G401 (cell line): ENCODE data around the gene FLACC1. TPM values are rescaled to one million over a fixed set of nuclear protein-coding genes. Genes with fewer than 3 reads are reported as not detected.
"Not testable (repeated sequence)": the region's sequence is repeated elsewhere in the genome, so short reads cannot be mapped to it uniquely, and the experiment has no call there.

ENCODE experiments used
- DNase-seq: peaks from one replicate; pipeline ENCODE4 v3.0.0-alpha.2; 2015; ENCODE audit warnings: low spot score
- in situ Hi-C: cut with HindIII; loops from 2 replicates; pipeline ENCODE4 v1.10.0; 2016; ENCODE audit warnings: low sequenced_read_pairs, mixed read lengths
- total RNA-seq: library from RNA; depleted of rRNA; stranded (reverse); fragments of >200 nt; shearing (Covaris generic); gene quantifications from 2 replicates; pipeline ENCODE4 v1.2.3, GENCODE V29; 2014

FLACC1 gene
- total RNA-seq, 1 experiment from 2014 or later: 0.24 TPM

DNA sequence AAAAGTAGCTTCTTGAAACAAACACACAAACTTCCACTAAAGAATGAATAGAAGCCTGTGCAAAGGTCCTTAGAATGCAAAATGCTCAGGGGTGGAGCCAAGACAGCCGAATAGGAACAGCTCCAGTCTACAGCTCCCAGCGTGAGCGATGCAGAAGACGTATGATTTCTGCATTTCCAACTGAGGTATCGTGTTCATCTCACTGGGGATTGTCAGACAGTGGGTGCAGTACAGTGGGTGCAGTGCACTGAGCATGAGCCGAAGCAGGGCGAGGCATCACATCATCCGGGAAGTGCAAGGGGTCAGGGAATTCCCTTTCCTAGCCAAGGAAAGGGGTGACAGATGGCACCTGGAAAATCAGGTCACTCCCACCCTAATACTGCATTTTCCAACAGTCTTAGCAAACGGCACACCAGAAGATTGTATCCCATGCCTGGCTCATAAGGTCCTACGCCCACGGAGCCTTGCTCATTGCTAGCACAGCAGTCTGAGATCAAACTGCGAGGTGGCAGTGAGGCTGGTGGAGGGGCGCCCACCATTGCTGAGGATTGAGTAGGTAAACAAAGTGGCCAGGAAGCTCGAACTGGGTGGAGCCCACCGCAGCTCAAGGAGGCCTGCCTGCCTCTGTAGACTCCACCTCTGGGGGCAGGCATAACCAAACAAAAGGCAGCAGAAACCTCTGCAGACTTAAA is 66.5 kb downstream of the FLACC1 start:
- in situ Hi-C loops, DNase-seq: not testable (repeated sequence)

DNA sequence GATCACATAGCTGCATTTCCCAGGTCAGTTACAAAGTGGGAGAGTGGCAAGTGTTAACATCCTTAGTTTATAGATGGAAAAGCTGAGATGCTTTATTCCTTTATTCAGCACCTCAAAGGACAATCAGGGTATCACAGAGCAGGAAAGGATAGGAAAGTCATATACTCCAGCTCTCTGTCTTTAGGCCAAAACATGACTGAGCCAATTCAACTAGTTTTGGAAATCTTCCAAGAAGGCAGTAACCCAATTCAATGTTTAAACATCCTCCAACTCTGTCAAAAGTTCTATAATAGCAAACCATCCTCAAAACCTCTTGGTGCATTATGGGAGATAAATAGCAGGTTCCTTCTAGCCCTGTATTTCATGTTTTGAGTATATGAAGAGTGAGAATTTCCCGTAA is 71.6 kb downstream of the FLACC1 start:
- in situ Hi-C loops: no loop called here
- no peak for DNase-seq

DNA sequence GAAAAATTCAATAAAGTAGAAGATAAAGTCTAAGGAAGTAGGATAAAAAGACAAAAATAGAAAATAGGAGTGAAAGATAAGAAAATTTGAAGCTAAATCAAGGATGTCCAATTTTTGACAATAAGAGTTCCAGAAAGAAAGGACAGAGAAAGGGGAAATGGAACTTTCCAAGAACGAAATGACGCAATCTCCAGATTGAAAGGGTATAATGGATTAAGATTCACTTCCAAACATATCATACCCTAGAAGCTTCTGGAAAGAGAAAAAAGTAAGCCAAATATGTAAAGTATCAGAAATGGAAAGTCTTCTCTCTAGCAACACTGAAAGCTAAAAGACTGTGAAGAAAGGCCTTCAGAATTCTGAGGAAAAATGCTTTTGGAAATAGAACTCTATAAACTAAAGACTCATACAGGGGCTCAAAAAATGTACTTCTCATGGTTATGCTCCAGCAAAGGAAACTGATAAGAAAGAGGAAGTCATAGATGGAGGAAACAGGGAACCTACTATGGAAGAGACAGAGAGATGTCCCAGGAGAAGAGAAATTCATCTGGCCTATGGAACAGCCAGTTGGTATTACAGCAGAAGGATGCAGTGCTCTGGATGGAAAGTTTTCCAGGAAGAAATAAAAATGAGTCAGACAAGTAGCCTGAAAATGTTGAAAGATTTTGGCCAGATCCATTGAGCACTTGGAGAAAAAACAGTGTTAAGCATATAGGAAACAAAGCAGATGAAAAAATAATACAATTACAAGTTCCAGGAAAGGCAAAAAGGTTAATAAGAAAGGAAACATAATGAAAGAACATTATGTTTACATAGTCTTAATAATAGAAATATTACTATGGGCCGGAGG is 76.7 kb downstream of the FLACC1 start:
- in situ Hi-C loops: no loop called here

DNA sequence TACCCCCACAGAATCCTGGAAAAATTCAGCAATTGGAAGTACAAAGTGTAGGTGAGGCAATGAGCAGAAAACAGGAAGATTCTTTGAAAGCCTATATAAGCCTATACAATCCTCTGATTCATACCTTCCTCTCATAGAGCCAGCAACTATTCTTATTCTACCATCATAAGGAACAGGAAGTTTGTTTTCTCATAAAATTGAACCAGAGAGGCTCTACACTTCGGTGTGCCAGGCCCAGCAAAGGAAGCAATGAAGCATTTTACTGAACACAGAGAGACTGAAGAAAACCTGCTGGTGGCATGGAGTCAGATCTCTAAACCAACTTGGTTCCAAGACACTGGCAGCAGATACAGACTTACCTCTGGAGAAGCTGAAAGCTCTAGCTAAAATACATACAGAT is 78.1 kb downstream of the FLACC1 start:
- no peak for DNase-seq
- in situ Hi-C loops: no loop called here

More for the DNA sequence above, 76.7 kb downstream of the FLACC1 start:
- DNase-seq: no peak

GRCh38 chr2:201276511-201276910 is 80.6 kb downstream of the FLACC1 start:
- in situ Hi-C loops: no loop called here

DNA sequence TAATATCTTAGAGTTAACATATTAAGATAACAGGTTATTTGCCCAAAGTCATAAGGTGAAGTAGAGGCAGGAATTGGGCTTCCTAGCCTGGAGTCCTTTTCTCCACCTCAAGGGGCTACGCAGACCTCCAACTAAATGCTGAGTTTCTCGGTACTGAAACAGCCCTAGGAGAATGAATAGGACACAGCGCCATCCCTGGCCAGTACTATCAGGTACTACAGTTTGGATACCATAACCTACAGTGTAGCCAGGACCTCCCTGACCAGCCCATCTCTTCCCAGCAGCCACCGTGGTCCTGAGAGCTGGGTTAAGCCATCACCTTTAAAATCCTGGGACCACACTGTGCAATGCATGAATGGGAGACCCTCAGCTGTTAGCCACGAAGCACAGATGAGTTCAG is 81.2 kb downstream of the FLACC1 start:
- in situ Hi-C loops: no loop called here
- DNase-seq: no peak

More at GRCh38 chr2:201276511-201276910, 80.6 kb downstream of the FLACC1 start:
- DNase-seq: no peak

DNA sequence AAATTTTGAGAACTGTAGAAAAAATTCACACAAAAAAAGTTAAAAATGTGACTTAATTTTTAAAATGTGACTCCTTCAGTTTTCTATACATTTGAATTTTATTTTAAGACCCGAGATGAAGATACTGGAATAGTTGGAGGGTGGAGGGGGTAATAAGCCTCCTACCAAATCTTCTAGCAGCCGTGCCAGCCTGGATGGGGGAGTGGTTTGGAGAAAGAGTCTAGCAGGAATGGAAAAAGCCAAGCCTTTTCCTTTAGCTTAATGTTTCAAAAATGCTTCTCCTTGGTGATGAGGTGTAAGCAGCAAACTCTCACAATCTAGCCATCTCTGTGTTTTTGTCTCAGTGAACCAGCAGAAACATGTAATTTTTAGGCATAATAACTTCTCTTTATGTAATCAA is 82.1 kb downstream of the FLACC1 start:
- in situ Hi-C loops: no loop called here
- no peak for DNase-seq

- in situ Hi-C loops: no loop called here
- DNase-seq: no peak
Measured at GRCh38 chr2:201273330-201273983, 83.7 kb downstream of the FLACC1 start.

DNA sequence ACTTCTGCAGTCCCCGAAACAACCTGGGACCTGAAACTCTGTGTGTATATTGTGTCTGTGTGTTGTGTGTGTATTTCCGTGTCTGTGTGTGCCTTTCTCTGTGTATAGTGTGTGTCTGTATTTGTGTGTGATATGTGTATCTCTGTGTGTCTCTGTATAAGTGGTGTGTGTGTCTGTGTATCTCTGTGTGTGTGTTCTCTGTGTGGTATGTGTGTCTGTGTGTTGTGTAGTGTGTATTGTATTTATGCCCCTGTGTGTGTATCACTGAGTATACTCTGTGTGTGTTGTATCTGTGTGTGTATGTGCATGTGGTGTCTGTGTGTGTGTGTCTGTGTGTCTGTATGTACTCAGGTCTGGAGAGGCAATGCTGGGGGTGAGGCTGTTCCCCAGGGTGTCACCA is 85.2 kb downstream of the FLACC1 start:
- in situ Hi-C loops: no loop called here
- DNase-seq: no peak

- in situ Hi-C loops: no loop called here
- DNase-seq: no peak
Measured at GRCh38 chr2:201270293-201271001, 86.7 kb downstream of the FLACC1 start.

DNA sequence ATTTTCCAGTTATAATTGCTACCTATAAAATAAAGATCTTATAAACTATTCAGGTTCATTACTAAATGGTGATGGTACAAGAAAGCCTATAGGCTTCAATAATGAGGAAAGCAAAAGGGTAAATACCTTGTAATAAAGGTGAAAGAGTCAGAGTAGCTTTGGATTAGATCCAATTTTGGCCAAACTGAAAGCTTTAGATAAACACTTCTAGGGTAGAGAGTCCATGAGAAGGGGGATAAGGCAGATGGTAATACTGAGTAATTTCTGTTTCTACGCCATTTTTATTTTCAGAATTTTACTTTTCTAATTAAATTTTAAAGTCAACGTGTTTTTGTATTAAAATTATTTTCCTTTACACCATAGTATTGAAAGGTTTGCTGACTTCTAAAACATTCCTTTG is 87.4 kb downstream of the FLACC1 start:
- no peak for DNase-seq
- in situ Hi-C loops: loop anchor here (10.0 kb wide), 1 partner anchor 175 kb away; no protein-coding TSS in a partner anchor

GRCh38 chr2:201267278-201268030 is 89.7 kb downstream of the FLACC1 start:
- in situ Hi-C loops: loop anchor here (10.0 kb wide), 1 partner anchor 177 kb away; no protein-coding TSS in a partner anchor
- DNase-seq: no peak

DNA sequence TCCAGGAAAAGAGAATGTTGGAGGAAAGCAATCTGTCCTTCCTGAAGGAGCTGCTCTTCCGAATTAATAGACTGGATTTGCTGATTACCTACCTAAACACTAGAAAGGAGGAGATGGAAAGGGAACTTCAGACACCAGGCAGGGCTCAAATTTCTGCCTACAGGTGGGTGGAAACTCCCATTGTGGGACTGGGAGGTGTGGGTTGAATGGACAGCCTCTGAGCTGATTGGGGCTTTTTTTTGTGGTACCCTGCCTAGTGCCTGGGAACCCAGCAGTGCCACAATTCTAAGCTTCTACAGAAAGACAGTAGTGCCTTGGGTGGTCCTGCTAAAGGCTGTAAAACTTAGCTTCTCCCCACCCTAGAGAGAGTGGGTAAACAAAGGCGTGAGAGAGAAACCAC is 90.5 kb downstream of the FLACC1 start:
- DNase-seq: no peak
- in situ Hi-C loops: loop anchor here (10.0 kb wide), 1 partner anchor 178 kb away; no protein-coding TSS in a partner anchor

GRCh38 chr2:201264472-201265173 is 92.5 kb downstream of the FLACC1 start:
- no peak for DNase-seq
- in situ Hi-C loops: loop anchor here (10.0 kb wide), 1 partner anchor 180 kb away; no protein-coding TSS in a partner anchor

DNA sequence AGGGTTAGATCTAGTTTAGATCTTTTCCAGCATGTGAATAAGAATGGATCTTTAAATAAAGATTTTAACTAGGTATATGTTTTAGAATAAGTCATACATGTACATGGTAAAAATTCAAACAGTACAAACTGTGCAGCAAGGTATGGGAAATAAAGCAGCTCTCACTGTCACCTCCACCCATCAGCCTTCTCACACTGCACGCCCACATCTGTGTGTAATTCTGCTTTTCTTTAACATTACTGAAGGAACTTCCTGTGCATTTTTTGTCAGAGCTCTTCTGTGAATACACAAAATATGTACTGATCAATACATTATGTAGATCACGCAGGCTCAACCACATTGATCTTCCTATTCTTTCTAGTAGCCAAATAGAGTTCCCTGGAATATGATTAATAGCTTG is 93.4 kb downstream of the FLACC1 start:
- in situ Hi-C loops: loop anchor here (10.0 kb wide), 1 partner anchor 181 kb away; no protein-coding TSS in a partner anchor
- no peak for DNase-seq

- DNase-seq: no peak
Measured at GRCh38 chr2:201262718-201263117, 94.4 kb downstream of the FLACC1 start.

DNA sequence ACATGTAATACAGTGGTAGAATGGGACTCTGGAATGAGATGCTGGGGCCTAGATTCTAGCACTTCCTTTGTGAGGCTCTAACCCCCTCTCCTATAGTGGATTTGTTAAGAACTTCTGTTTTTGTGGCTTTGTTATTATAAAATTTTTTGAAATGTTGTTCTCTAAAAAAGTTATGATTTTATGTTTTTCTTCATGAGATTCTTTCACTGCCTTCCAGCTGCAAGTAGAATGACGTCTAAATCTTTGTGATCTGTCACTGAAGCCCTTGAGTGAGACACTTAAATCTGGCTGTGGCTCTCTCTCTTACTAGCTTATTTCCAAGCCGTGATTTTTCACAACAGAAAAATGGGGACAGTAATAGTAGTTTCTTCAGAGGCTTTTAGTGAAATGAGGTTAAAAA is 95.2 kb downstream of the FLACC1 start:
- in situ Hi-C loops: loop anchor here (10.0 kb wide), 1 partner anchor 183 kb away; no protein-coding TSS in a partner anchor
- no peak for DNase-seq

More at GRCh38 chr2:201262718-201263117, 94.4 kb downstream of the FLACC1 start:
- in situ Hi-C loops: loop anchor here (10.0 kb wide), 1 partner anchor 182 kb away; no protein-coding TSS in a partner anchor

DNA sequence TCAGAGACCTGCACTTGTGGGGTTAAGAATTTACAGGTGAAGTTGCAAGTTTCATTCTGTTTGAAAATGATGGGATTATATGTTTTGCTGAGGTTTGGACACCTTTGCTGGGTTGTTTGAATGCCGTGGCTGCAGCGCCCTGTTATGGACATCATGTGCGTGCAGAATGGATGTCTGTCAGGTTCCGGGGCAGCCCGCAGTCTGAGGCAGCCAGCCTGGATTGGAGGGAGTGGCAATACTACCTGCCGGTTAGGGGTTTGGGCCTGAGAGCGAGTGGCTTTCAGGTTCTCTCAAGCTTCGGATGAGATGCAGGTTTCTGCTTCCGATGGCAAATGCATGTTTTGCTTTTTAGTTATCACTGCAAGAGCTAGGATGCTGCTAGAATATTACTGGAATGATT is 95.7 kb downstream of the FLACC1 start:
- in situ Hi-C loops: loop anchor here (10.0 kb wide), 1 partner anchor 183 kb away; no protein-coding TSS in a partner anchor
- no peak for DNase-seq
